Epithelial cell of prostate (primary cell): ENCODE measurements around the gene PARVG.

ENCODE experiments used
- DNase-seq: peaks from one replicate; pipeline ENCODE4 v3.0.0-alpha.2; 2011; ENCODE audit warnings: low read depth, low spot score
- H3K27ac ChIP-seq: fragments of 450-650 bp; 2 replicates; pipeline ENCODE4 v1.5.1; 2017; ENCODE audit warnings: mild to moderate bottlenecking

Gene PARVG

GRCh38 chr22:44180706-44181032 lies at the start of gene PARVG:
Gene PARVG (plus strand): TSS chr22:44180925. CDS start chr22:44183330, 2,405 bp downstream.
- H3K27ac ChIP-seq = no peak within 1 kb of the TSS
- DNase-seq = no peak

GRCh38 chr22:44131412-44131811 lies 49.3 kb upstream of the PARVG start:
- no peak overlapping the region for H3K27ac ChIP-seq
- no peak for DNase-seq

DNA sequence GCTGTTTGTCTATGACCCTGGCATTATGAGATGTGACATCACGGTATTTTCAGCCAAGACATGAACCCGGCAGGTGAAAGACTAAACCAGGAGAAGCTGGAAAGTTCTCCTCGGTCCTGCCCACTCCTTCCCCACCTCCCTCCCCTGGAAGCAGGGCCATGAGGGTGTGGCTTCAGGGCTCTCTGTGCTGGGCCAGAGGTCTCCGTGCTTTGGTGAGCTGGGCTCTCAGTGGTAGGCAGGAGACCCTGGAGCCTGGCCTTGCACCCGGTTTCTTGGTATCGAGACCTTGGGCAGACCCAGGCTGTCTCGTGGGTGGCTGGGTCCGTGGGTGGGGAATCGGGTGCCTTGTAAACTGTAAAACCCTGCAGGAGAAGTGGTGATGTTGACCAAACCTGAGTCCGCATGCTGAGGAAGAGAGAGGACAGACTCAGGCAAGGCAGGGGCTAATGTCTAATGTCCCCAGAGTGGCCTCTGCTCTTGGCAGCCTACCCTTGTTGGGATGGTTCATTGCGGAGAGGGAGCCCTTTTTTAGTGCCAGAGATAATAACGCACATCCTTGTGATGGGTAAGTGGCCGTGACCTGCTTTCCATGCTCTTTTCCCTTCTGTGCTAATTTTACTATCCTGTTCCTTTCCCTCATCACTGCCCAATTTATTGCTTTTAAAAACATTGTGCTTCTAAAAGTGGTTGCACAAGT lies 48.6 kb upstream of the PARVG start:
- H3K27ac ChIP-seq = no peak overlapping the region
- no peak for DNase-seq

GRCh38 chr22:44132724-44133123 lies 48.0 kb upstream of the PARVG start:
- H3K27ac ChIP-seq = no peak overlapping the region
- no peak for DNase-seq

DNA sequence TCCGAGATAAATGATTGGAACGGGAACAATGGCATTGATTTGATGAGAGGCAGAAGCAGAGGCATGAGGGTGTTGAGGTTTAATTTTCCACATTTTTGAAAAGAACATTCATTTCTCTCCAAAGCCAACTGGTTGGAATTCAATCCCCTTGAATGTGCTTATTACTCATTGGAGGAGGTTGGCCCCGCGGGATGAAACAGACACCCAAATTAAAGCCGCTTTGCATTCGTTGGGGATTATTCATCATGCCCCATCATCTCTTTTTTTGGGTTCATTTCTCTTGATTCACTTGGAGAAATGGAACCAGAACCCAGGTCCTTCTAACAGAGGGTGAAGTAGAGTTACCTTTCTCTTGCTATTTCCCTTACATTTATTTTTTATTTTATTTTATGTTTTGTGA lies 47.6 kb upstream of the PARVG start:
- H3K27ac ChIP-seq = no peak overlapping the region
- no peak for DNase-seq

GRCh38 chr22:44133901-44134571 lies 46.7 kb upstream of the PARVG start:
- H3K27ac ChIP-seq = no peak overlapping the region
- DNase-seq = no peak

DNA sequence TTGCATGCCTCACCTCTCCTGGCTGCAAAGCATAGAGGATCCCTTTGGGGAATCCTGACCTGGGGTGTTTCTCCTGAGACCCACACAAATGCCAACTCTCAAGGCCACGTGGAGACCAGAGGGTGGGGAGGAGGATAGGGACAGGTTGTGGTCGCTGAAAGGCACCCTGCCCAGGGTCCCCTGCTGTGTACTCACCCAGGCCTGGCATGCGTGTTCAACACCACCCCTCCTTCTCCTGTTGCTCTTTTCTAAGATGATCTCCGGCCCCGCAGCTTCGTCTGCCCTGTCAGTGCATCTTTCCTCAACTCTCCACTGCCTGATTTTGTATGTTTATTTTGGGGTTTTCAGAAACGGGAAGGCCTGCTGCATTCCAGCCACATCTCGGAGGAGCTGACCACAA lies 44.6 kb upstream of the PARVG start:
- DNase-seq = no peak
- no peak overlapping the region for H3K27ac ChIP-seq

DNA sequence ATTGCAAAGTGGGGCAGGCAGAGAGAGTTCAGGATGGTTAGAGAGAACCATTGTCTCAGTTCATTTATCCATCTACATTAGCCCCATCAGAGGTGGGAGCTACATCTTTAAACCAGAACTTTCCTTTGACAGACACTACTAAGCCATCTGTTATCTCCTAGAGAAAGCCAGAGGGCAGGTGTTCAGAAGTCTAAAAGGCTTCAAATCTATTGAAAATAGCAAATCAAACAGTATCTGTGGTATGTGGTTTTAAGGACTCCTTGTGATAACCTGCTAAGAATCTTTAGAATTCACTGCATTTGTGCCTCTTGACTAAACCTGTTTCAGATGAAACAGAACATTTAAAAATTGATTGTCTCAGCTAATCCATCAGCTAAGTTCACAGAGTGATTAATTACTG lies 43.9 kb upstream of the PARVG start:
- no peak for DNase-seq
- H3K27ac ChIP-seq = no peak overlapping the region

- H3K27ac ChIP-seq = no peak overlapping the region
- no peak for DNase-seq
These were observed 43.3 kb upstream of the PARVG start for GRCh38 chr22:44137415-44137814.

- DNase-seq = no peak
- no peak overlapping the region for H3K27ac ChIP-seq
These were observed 41.0 kb upstream of the PARVG start for GRCh38 chr22:44139773-44140172.

DNA sequence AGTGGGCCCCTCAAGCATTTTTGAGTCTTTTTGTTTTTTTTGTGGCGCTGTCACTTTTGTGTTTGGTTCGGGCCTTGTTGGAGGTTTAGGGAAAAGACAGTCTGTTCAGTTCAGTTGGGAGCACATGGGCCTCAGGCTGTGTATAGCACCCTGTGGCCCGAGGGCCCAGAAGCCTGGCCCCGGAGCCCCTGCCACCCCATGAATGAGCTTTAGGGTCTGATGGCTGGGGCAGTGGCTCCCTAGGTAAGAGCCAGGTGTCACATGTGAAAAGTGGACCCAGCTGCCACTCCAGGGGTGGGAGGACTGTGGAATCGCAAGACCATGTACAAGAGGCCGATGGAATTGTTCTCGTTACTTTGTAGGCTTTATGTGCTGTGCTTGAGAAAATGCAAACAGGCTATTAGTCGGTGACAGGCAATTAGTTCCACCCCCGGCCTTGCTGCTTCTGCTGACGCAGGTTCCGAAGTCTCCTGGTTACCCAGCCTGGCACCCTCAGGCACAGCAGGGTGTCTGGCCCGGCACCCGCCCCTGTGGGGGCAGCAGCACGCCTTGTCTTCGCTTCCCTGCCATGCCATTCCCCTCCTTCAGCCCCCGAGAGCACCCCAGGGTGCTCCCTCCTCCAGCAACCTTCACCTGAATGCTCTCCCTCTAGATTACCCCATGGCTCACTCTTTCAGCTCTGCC lies 38.2 kb upstream of the PARVG start:
- no peak for DNase-seq
- no peak overlapping the region for H3K27ac ChIP-seq

DNA sequence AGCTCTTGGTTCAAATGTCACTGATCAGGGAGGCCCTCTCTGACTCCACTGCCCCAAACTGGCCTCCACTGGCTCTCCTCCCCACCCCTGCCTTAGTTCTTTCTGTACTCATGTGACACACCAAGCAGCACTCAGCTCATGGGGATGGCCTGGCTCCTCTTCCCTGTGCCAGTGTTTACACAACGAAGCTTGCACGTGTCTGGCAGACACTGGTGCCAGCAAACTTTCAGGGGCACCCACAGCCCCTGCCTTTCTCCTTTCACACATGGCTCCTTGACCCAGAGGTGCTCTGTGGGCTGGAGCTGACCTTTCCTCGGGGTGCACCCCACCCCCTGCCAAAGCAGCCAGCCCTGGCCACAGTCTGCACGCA lies 37.6 kb upstream of the PARVG start:
- no peak overlapping the region for H3K27ac ChIP-seq
- DNase-seq = no peak

DNA sequence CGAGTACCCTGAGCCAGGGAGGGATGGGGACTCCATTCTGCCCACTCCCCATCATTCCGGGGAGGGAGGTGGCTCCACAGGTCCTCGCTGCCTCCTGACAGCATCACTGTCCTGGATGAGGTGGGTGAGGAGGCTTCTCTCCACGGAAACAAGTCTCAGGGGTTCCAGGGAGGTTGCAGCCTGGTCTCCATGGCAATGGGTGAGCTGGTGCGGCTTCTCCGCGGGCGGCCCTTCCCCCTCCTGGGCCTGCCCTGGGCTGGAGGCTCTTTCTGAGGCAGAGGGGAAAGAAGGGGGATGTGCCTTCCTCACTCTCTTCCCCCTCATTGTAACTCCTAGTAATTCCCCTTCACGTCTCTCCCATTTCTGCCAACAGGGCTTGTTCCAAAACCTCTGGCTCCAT lies 37.1 kb upstream of the PARVG start:
- no peak overlapping the region for H3K27ac ChIP-seq
- no peak for DNase-seq

DNA sequence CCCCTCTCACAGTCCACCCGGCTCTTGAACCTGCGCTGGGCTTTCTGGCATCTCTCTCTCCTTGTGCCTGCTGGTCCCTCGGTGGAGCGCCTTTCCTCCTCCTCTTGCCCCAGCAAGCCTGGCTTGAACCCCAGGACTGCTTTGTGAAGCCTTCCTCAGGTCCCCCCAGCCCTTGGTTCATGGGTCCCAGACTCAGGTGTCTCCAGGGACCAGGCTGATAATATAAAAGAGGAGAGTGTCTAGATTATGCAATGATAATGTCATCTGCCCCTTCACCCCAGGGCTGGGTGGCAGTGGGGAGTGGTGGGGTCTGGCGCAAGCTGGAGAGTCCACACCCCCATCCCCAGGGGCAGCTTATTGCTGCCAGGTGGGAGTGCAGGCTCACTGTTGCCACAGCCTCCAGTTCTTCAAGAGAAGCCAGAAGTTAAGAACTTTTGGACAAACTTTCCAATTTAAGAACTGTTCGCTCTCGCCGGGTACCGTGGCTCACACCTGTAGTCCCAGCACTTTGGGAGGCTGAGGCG lies 36.6 kb upstream of the PARVG start:
- DNase-seq = no peak
- H3K27ac ChIP-seq = no peak overlapping the region

DNA sequence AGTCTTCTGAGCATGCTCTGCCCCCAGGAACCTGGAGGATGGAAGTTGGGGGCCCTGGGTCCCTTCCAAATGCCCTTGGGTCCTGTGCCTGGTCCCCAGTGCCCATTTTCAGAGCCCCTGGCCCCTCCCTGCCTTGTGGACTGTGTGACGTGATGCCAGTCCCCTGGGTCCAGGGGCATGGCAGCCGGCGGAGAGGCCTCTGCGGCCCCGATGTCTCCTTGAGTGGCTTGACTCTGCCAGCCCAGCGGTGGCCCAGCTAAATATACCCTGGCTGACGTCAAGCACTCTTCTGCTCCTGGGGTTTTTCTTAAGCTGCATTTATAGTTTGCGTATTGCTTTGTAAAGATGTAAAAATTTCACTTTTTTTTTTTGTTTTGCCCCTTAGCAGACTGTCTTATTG lies 35.2 kb upstream of the PARVG start:
- H3K27ac ChIP-seq = no peak overlapping the region
- DNase-seq = no peak

GRCh38 chr22:44146088-44146861 lies 34.5 kb upstream of the PARVG start:
- no peak overlapping the region for H3K27ac ChIP-seq
- DNase-seq = no peak

- no peak for DNase-seq
- H3K27ac ChIP-seq = no peak overlapping the region
These were observed 33.6 kb upstream of the PARVG start for GRCh38 chr22:44147008-44147645.

GRCh38 chr22:44147821-44148574 lies 32.7 kb upstream of the PARVG start:
- no peak overlapping the region for H3K27ac ChIP-seq
- DNase-seq = no peak

GRCh38 chr22:44151676-44152075 lies 29.0 kb upstream of the PARVG start:
- H3K27ac ChIP-seq = no peak overlapping the region
- no peak for DNase-seq

DNA sequence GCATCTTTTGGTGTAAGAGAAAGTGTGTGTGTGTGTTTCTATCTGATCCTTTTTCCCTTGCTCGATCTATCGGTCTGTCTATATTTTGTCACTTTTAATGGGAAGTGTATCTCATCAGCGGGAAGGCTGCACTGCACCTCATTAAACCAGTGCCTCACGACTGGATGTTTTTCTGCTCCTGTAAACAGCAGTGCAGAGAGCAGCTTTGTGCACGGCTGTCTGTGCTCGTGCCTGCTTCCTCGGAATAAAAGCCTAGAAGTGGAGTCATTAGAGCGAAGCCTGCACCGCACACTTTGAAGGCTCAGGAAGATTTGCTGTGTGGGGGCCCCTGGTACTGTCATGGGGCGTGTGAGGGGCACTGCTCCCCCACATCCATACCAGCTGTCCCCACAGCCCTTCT lies 27.0 kb upstream of the PARVG start:
- H3K27ac ChIP-seq = no peak overlapping the region
- DNase-seq = no peak
